Cardiac muscle cell (in vitro differentiated cells and primary cell): Measurements from ENCODE around the gene ABTB2. TPM values are rescaled to one million over a fixed set of nuclear protein-coding genes. Genes with fewer than 3 reads are reported as not detected.

Source experiments
- DNase-seq, 2 donors: peaks; one replicate each; pipeline versions ENCODE4 v3.0.0 to v3.0.0-alpha.2; 2010 to 2017; ENCODE audit warnings: low read depth in 1 of 2, low spot score in 1 of 2
- H3K27ac ChIP-seq: fragments of 200-600 bp; sonication (generic); 2 replicates; pipeline ENCODE4 v1.5.1; 2016
- H3K27me3 ChIP-seq: fragments of 200-600 bp; sonication (generic); 2 replicates; pipeline ENCODE4 v1.6.0; 2016; ENCODE audit warnings: control low read depth
- H3K36me3 ChIP-seq: fragments of 200-600 bp; sonication (generic); 2 replicates; pipeline ENCODE4 v1.5.1; 2016; ENCODE audit warnings: control low read depth
- H3K4me1 ChIP-seq: fragments of 200-600 bp; sonication (generic); 2 replicates; pipeline ENCODE4 v1.8.1; 2017; ENCODE audit warnings: low read depth, mild to moderate bottlenecking, mixed run types
- H3K4me3 ChIP-seq: fragments of 200-600 bp; sonication (generic); 2 replicates; pipeline ENCODE4 v1.5.1; 2016; ENCODE audit warnings: mild to moderate bottlenecking
- H3K9me3 ChIP-seq: fragments of 200-600 bp; sonication (generic); 2 replicates; pipeline ENCODE4 v1.5.1; 2017; ENCODE audit warnings: low read depth, mild to moderate bottlenecking, control low read depth
- polyA plus RNA-seq: library from polyadenylated mRNA; unstranded; fragments of >200 nt; fragmentation: Nextera tagmentation; extraction: Ambion mirVana; gene quantifications from 2 replicates; pipeline ENCODE4 v1.2.1, GENCODE V29; 2016
- total RNA-seq: library from RNA; depleted of rRNA; stranded (reverse); fragments of >200 nt; gene quantifications from 2 replicates; pipeline ENCODE4 v1.2.3, GENCODE V29; 2016
- TF ChIP-seq, protein P1 (sequence below): IDR thresholded peaks from 2 replicates; pipeline ENCODE4 v1.5.1; 2012; ENCODE audit warnings: low read depth, mild to moderate bottlenecking, low read length

Gene ABTB2
- total and polyA plus RNA-seq, 2 experiments from 2014 or later: 29.0 to 61.3 TPM

GRCh38 chr11:34332524-34332923 lies 25.3 kb downstream of the ABTB2 start:
- TF ChIP-seq, protein P1, sequence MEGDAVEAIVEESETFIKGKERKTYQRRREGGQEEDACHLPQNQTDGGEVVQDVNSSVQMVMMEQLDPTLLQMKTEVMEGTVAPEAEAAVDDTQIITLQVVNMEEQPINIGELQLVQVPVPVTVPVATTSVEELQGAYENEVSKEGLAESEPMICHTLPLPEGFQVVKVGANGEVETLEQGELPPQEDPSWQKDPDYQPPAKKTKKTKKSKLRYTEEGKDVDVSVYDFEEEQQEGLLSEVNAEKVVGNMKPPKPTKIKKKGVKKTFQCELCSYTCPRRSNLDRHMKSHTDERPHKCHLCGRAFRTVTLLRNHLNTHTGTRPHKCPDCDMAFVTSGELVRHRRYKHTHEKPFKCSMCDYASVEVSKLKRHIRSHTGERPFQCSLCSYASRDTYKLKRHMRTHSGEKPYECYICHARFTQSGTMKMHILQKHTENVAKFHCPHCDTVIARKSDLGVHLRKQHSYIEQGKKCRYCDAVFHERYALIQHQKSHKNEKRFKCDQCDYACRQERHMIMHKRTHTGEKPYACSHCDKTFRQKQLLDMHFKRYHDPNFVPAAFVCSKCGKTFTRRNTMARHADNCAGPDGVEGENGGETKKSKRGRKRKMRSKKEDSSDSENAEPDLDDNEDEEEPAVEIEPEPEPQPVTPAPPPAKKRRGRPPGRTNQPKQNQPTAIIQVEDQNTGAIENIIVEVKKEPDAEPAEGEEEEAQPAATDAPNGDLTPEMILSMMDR: no peak
- peaks cover 25% of the 10 kb centered on the region for H3K4me1 ChIP-seq
- no peak overlapping the region for H3K27ac ChIP-seq
- no peaks in the 10 kb centered on the region for H3K27me3 ChIP-seq
- no peaks in the 10 kb centered on the region for H3K36me3 ChIP-seq
- no peak for DNase-seq
- H3K9me3 ChIP-seq: no peaks in the 10 kb centered on the region
- H3K4me3 ChIP-seq: no peak overlapping the region

- Histone ChIP-seq H3K27ac (no peak overlapping the region), H3K9me3 (no peaks in the 10 kb centered on the region), H3K27me3 (no peaks in the 10 kb centered on the region), H3K36me3 (no peaks in the 10 kb centered on the region), H3K4me3 (no peak overlapping the region), H3K4me1 (peaks cover 31% of the 10 kb centered on the region)
- no peak for DNase-seq
- TF ChIP-seq, protein P1: no peak
These were observed 26.1 kb downstream of the ABTB2 start for GRCh38 chr11:34331736-34332135.

GRCh38 chr11:34331329-34331728 lies 26.5 kb downstream of the ABTB2 start:
- H3K27ac ChIP-seq: no peak overlapping the region

GRCh38 chr11:34330653-34331052 lies 27.2 kb downstream of the ABTB2 start:
- no peaks in the 10 kb centered on the region for H3K27me3 ChIP-seq
- TF ChIP-seq, protein P1: no peak
- H3K27ac ChIP-seq: no peak overlapping the region
- no peak overlapping the region for H3K4me3 ChIP-seq
- no peaks in the 10 kb centered on the region for H3K9me3 ChIP-seq
- no peaks in the 10 kb centered on the region for H3K36me3 ChIP-seq
- peaks cover 31% of the 10 kb centered on the region for H3K4me1 ChIP-seq
- DNase-seq: no peak

More at GRCh38 chr11:34331329-34331728, 26.5 kb downstream of the ABTB2 start:
- Histone ChIP-seq H3K4me3 (no peak overlapping the region), H3K9me3 (no peaks in the 10 kb centered on the region), H3K36me3 (no peaks in the 10 kb centered on the region), H3K4me1 (peaks cover 31% of the 10 kb centered on the region), H3K27me3 (no peaks in the 10 kb centered on the region)
- TF ChIP-seq, protein P1: no peak
- peak in 1 of 2 donors; percentile 80 for DNase-seq

GRCh38 chr11:34329876-34330275 lies 27.9 kb downstream of the ABTB2 start:
- Histone ChIP-seq H3K27ac (no peak overlapping the region), H3K9me3 (no peaks in the 10 kb centered on the region)
- DNase-seq: no peak

More at GRCh38 chr11:34329876-34330275, 27.9 kb downstream of the ABTB2 start:
- no peaks in the 10 kb centered on the region for H3K36me3 ChIP-seq
- H3K27me3 ChIP-seq: no peaks in the 10 kb centered on the region
- no peak overlapping the region for H3K4me3 ChIP-seq
- TF ChIP-seq, protein P1: no peak
- peaks cover 31% of the 10 kb centered on the region for H3K4me1 ChIP-seq
